Spleen (tissue), 7 donors: ENCODE data around the gene TMEM30A.

ENCODE experiments used
- CTCF ChIP-seq, 11 experiments: fragments of 200-600 bp in 7 of 11; fragments of 450-650 bp in 4 of 11; sonication (generic) in 4 of 11; IDR thresholded peaks in 8 of 11; conservative IDR thresholded peaks in 3 of 11; 1 replicate in 7 of 11; 2 replicates in 4 of 11; pipeline versions ENCODE4 v1.4.0 to v1.8.0; 2016 to 2021; ENCODE audit warnings: antibody characterized with exemption in 11 of 11, inconsistent platforms in 4 of 11, mild to moderate bottlenecking in 1 of 11
- POLR2A ChIP-seq, 3 donors: fragments of 450-650 bp; IDR thresholded peaks; one replicate each; pipeline ENCODE4 v1.5.1; 2017; ENCODE audit warnings: antibody characterized with exemption in 3 of 3, mild to moderate bottlenecking in 1 of 3
- POLR2AphosphoS5 ChIP-seq, 3 donors: sonication (generic); formaldehyde crosslinking; IDR thresholded peaks; one replicate each; pipeline ENCODE4 v1.5.1; 2017; ENCODE audit warnings: antibody characterized with exemption in 3 of 3
- donor health status: DM: no; HTN: no; CAD: no; lungs with moderate emphysema.
- donor health status: DM: no; HTN: no; CAD: no.
- donor health status: DM: no; HTN: no; CAD: no.

GRCh38 chr6:75327807-75328206 lies 43.2 kb upstream of the TMEM30A start:
- TF ChIP-seq CTCF (IDR thresholded peaks at IDR 0.05 in 8 of 11, conservative IDR thresholded peaks at IDR 0.05 in 3 of 11) (no peak), POLR2A (IDR thresholded peaks at IDR 0.05) (no peak), POLR2AphosphoS5 (IDR thresholded peaks at IDR 0.05) (no peak)
